Non-pigmented ciliary epithelial cell (primary cell): ENCODE results near the gene PIK3C3.

Experiments used
- DNase-seq: peaks from one replicate; pipeline ENCODE4 v3.0.0-alpha.2; 2010; ENCODE audit warnings: low read depth

The PIK3C3 gene

GRCh38 chr18:42126586-42126985, 171.6 kb downstream of the PIK3C3 start:
- DNase-seq: no peak

GRCh38 chr18:42131066-42131929, 176.3 kb downstream of the PIK3C3 start:
- DNase-seq: no peak

GRCh38 chr18:42131930-42132244, 176.9 kb downstream of the PIK3C3 start:
- DNase-seq: no peak
